ENCODE measurements around the gene DNM3. TPM values are rescaled to one million over a fixed set of nuclear protein-coding genes. Genes with fewer than 3 reads are reported as not detected.

Gene DNM3
- total and polyA plus RNA-seq, 2 of the 8 experiments (the other 6 are each of a cell fraction or from before 2014, with no cell fraction given): 2.0 to 8.5 TPM

GRCh38 chr1:172118618-172119017 lies 277.3 kb downstream of the DNM3 start:
- no peak overlapping the region for H3K9ac ChIP-seq (replicated peaks in 1 of 4; ENCODE audit: extremely low read depth in 1 of 4, low read depth in 3 of 4, low read length in 3 of 4)
- H3K14ac ChIP-seq (ENCODE audit: insufficient read length): no peak overlapping the region
- no peak overlapping the region for H3K4ac ChIP-seq (replicated peaks; ENCODE audit: insufficient read length, low read depth, low read length)
- no peaks in the 10 kb centered on the region for H3K79me1 ChIP-seq (ENCODE audit: low read depth, low read length)
- no peak overlapping the region for H2BK12ac ChIP-seq (ENCODE audit: low read depth, low read length)
- no peak overlapping the region for H3K4me3 ChIP-seq (ENCODE audit: extremely low read depth in 1 of 4, insufficient read depth in 2 of 4, low read depth in 3 of 4, low read length in 4 of 4)
- DNase-seq (ENCODE audit: low read depth in 1 of 2, low spot score in 2 of 2) (no peak), FAIRE-seq (no peak)
- POLR2A ChIA-PET (ENCODE audit: partially characterized antibody): no interaction called here
- H4K5ac ChIP-seq (ENCODE audit: insufficient read length, low read depth, low read length): no peak overlapping the region
- no peaks in the 10 kb centered on the region for H3K27me3 ChIP-seq (replicated peaks in 1 of 4; ENCODE audit: control insufficient read depth in 3 of 4, extremely low read depth in 1 of 4, insufficient read depth in 3 of 4, low read length in 3 of 4)
- no peak overlapping the region for H4K91ac ChIP-seq (replicated peaks; ENCODE audit: insufficient read length, low read length)
- no peak overlapping the region for H3K56ac ChIP-seq (replicated peaks; ENCODE audit: insufficient read length, low read depth, low read length)
- H2AFZ ChIP-seq (ENCODE audit: low read length): no peak overlapping the region
- H3K23ac ChIP-seq (ENCODE audit: insufficient read length): no peak overlapping the region
- no peaks in the 10 kb centered on the region for H3K36me3 ChIP-seq (ENCODE audit: control insufficient read depth in 2 of 4, insufficient read depth in 4 of 4, low read length in 3 of 4)
- no peak overlapping the region for H2AK5ac ChIP-seq (ENCODE audit: low read depth, low read length)
- H3K23me2 ChIP-seq (ENCODE audit: low read depth, low read length): no peaks in the 10 kb centered on the region
- no peak overlapping the region for H3K18ac ChIP-seq (ENCODE audit: extremely low read depth, low read length)
- no peak overlapping the region for H3K27ac ChIP-seq (ENCODE audit: low read depth, low read length)
- no peaks in the 10 kb centered on the region for H3K9me3 ChIP-seq (ENCODE audit: insufficient read depth in 2 of 2, low read depth in 1 of 2, low read length in 1 of 2)
- H3K79me2 ChIP-seq (ENCODE audit: control insufficient read depth in 1 of 2, insufficient read depth in 2 of 2, low read length in 2 of 2): no peaks in the 10 kb centered on the region
- H3K4me2 ChIP-seq (ENCODE audit: insufficient read depth in 1 of 2, low read depth in 2 of 2, low read length in 2 of 2): no peak overlapping the region
- H2BK15ac ChIP-seq (ENCODE audit: low read length): no peak overlapping the region
- CTCF ChIA-PET (ENCODE audit: partially characterized antibody): interaction anchor here (0.7 kb wide), 2 partner anchors 28 to 113 kb away, joined by 3 read pairs; no protein-coding TSS in a partner anchor
- H2BK120ac ChIP-seq (replicated peaks; ENCODE audit: low read depth, low read length): no peak overlapping the region
- H4K20me1 ChIP-seq (replicated peaks in 1 of 2; ENCODE audit: control insufficient read depth in 1 of 2, insufficient read depth in 2 of 2, low read length in 2 of 2): no peaks in the 10 kb centered on the region
- 92% methylated on average over 3 of the region's 3 CpGs; no CpG with 5 or more reads in 1 of the 2 experiments for WGBS, 2 experiments (ENCODE audit: extremely low coverage in 1 of 2, insufficient coverage in 1 of 2, insufficient read length in 1 of 2, insufficient replicate concordance in 2 of 2, low coverage in 1 of 2, low lambda C conversion rate in 2 of 2, missing lambda C conversion rate in 1 of 2)
- no peaks in the 10 kb centered on the region for H3K4me1 ChIP-seq (replicated peaks in 1 of 4; ENCODE audit: control insufficient read depth in 3 of 4, insufficient read depth in 4 of 4, low read length in 3 of 4)
- no peak overlapping the region for H2BK5ac ChIP-seq (ENCODE audit: low read depth, low read length)
- H2BK20ac ChIP-seq (ENCODE audit: low read length): no peak overlapping the region
- H4K8ac ChIP-seq (ENCODE audit: extremely low read depth, insufficient read depth, low read length): no peak overlapping the region
- TF ChIP-seq TBP (IDR thresholded peaks at IDR 0.05; ENCODE audit: low read depth, low read length) (no peak), SRF (IDR thresholded peaks at IDR 0.05; ENCODE audit: low read depth, low read length) (no peak), SIX5 (IDR thresholded peaks at IDR 0.05; ENCODE audit: low read depth, low read length) (no peak), CHD2 (IDR thresholded peaks at IDR 0.05; ENCODE audit: low read length) (no peak), RNF2 (IDR thresholded peaks at IDR 0.05; ENCODE audit: borderline replicate concordance, low read depth, low read length, missing control alignments, poor library complexity, severe bottlenecking) (no peak), RXRA (IDR thresholded peaks at IDR 0.05; ENCODE audit: insufficient read depth, low read depth, low read length) (no peak), PHF8 (conservative IDR thresholded peaks at IDR 0.05; ENCODE audit: low read depth, low read length) (no peak), CTBP2 (IDR thresholded peaks at IDR 0.05; ENCODE audit: borderline replicate concordance, insufficient read depth, insufficient read length, low read length) (no peak), NANOG (IDR thresholded peaks at IDR 0.05; ENCODE audit: insufficient read depth, low read depth, low read length, poor library complexity, severe bottlenecking) (no peak), MAX (IDR thresholded peaks at IDR 0.05) (no peak), JUN (IDR thresholded peaks at IDR 0.05; ENCODE audit: low read depth, low read length) (no peak), CREB1 (IDR thresholded peaks at IDR 0.05) (no peak), CBX8 (IDR thresholded peaks at IDR 0.05; ENCODE audit: borderline replicate concordance, low read depth, low read length) (no peak), BCL11A (IDR thresholded peaks at IDR 0.05; ENCODE audit: low read depth in 2 of 2, low read length in 2 of 2) (no peak), NRF1 (IDR thresholded peaks at IDR 0.05; ENCODE audit: low read depth, low read length) (no peak)

Data from H1 (cell line).